Panc1 (cell line): ENCODE measurements around the gene BBX.

Experiments used
- POLR2AphosphoS5 ChIP-seq: IDR thresholded peaks from 2 replicates; pipeline ENCODE4 v1.6.1; 2012; ENCODE audit warnings: mild to moderate bottlenecking, low read depth, low read length, moderate library complexity
- TF ChIP-seq, protein P1 (sequence below): fragments of 450-650 bp; IDR thresholded peaks from 2 replicates; pipeline ENCODE4 v1.5.1; 2017; ENCODE audit warnings: mild to moderate bottlenecking

DNA sequence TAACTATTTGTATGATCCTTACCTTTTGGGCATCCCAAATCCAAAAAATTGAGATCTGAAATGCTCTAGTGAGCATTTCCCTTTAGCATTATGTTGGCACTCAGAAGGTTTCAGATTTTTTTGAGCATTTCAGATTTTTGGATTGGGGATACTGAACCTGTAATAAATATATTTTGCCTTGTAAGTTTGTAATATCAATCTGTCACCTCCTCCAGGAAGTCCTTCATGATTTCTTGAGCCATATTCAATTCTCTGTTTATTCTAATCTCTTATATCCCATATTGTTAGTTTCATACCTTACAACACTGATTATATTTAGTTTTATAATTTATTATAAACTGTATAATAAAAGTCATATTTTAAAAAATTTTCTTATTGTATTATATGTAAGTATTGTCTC lies 215.2 kb downstream of the BBX start:
- TF ChIP-seq, protein P1, sequence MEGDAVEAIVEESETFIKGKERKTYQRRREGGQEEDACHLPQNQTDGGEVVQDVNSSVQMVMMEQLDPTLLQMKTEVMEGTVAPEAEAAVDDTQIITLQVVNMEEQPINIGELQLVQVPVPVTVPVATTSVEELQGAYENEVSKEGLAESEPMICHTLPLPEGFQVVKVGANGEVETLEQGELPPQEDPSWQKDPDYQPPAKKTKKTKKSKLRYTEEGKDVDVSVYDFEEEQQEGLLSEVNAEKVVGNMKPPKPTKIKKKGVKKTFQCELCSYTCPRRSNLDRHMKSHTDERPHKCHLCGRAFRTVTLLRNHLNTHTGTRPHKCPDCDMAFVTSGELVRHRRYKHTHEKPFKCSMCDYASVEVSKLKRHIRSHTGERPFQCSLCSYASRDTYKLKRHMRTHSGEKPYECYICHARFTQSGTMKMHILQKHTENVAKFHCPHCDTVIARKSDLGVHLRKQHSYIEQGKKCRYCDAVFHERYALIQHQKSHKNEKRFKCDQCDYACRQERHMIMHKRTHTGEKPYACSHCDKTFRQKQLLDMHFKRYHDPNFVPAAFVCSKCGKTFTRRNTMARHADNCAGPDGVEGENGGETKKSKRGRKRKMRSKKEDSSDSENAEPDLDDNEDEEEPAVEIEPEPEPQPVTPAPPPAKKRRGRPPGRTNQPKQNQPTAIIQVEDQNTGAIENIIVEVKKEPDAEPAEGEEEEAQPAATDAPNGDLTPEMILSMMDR: no peak
- TF ChIP-seq POLR2AphosphoS5: no peak
